Liver (tissue), 2 donors: Measurements from ENCODE around the gene RPS10.

ENCODE experiments used
- CTCF ChIP-seq: fragments of 150-350 bp; IDR thresholded peaks from 2 replicates; pipeline ENCODE4 v1.5.1; 2017; ENCODE audit warnings: improper control_type of control experiment, low read depth, low read length; ENCODE audit not compliant: missing input control
- YY1 ChIP-seq: IDR thresholded peaks from 2 replicates; pipeline ENCODE4 v1.6.1; 2016; ENCODE audit warnings: antibody characterized with exemption, mild to moderate bottlenecking
- donor health status: healthy.

DNA sequence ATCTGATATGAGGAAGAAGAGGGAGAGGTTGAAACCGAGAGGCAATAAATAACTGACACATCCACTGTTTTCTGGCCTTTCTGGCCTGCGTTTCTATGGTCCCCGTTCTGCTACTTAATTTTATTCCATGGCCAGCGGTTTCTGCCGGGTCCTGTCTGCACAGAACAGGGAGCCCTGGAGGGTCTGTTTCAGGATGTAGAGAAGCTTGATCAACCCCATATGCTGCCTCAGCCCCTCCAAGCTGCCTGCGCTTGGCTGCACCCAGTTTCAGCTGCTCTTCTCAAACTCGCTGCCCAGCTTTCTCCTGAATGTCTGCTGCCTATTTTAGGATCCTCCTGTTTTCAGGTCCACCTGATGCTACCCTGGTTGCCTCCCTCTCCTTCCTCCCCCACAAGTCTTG is 21.5 kb upstream of the RPS10 start:
- TF ChIP-seq CTCF (no peak), YY1 (no peak)
